Fibroblast of mammary gland (primary cell): ENCODE results near the gene ZBTB7C.

ENCODE experiments used
- DNase-seq: peaks from one replicate; pipeline ENCODE4 v3.0.0-alpha.2; 2010; ENCODE audit warnings: low read depth
- H3K4me3 ChIP-seq: 2 replicates; pipeline ENCODE4 v1.5.1; 2011; ENCODE audit warnings: low read depth, mild to moderate bottlenecking, low read length, moderate library complexity; ENCODE audit not compliant: control insufficient read depth
- TF ChIP-seq, protein P1 (sequence below): conservative IDR thresholded peaks from 2 replicates; pipeline ENCODE4 v1.5.1; 2011; ENCODE audit warnings: low read depth, low read length, inconsistent platforms; ENCODE audit not compliant: control insufficient read depth, insufficient read depth

Gene ZBTB7C

DNA sequence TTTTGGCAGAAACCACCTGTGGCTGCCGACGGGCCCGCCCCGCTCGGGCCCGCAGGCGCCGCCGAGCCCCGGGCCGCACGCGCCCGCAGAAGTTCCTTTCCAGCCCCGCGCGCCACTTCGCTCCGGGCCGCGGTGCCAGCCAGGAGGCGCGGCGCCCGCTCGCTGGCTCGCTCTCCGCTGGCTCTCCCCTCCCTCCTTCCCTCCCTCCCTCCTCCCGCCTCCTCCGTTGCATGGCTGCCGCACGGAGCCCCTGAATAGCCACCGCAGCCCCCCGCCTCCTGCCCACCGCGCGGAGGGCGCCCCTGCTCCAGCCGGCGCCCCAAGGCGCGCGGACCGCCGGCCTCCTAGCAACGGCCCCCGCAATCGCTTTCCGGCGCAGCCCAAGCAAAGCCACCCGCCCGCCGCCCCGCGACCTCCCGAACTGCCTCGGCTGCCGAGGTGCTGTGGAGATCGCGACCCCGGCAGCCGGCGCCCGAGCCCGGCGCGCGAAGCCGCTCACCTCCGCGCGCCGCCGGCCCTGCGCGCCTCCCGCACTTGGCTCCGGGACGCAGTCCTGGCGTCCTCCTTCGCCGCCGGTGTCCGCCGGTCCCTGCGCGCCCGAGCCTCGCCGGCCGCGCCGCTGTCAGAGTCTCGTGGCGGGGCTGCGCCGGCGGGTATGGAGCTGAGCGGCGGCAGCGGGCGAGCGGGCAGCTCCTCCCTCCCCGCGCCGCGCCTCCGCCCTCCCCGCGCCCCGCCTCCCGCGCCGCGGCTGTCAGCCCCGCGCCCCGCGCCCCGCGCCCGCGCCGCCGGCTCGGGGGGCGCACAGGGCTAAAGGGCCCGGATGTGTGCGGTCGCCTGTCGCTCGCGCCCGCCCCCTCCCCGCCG is at the start of gene ZBTB7C:
Gene ZBTB7C, minus strand, starts transcription at position 657 of the 864 bp plus-strand sequence.
- TF ChIP-seq, protein P1, sequence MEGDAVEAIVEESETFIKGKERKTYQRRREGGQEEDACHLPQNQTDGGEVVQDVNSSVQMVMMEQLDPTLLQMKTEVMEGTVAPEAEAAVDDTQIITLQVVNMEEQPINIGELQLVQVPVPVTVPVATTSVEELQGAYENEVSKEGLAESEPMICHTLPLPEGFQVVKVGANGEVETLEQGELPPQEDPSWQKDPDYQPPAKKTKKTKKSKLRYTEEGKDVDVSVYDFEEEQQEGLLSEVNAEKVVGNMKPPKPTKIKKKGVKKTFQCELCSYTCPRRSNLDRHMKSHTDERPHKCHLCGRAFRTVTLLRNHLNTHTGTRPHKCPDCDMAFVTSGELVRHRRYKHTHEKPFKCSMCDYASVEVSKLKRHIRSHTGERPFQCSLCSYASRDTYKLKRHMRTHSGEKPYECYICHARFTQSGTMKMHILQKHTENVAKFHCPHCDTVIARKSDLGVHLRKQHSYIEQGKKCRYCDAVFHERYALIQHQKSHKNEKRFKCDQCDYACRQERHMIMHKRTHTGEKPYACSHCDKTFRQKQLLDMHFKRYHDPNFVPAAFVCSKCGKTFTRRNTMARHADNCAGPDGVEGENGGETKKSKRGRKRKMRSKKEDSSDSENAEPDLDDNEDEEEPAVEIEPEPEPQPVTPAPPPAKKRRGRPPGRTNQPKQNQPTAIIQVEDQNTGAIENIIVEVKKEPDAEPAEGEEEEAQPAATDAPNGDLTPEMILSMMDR, result no peak

DNA sequence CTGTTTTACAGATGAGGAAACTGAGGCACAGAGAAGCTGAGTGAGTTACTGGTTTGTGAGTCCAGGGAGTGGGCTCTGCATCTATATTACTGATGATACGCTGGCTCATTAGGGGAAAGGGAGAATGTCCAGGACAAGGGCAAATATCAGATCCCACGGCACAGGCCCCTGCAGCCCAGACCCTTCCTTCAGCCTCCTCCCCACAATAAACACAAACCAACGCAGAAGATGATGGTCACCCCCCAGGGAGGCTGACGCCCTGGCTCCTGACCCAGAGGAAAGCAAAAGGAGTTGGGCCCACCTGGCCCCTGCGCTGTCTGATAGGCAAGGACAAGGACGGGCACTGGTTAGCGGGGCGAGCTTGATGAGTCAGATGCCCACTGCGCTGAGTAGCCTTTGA is 47.7 kb upstream of the ZBTB7C start:
- DNase-seq, result no peak
- TF ChIP-seq, protein P1, result no peak
- H3K4me3 ChIP-seq, result no peak overlapping the region

More for the DNA sequence above, at the start of gene ZBTB7C:
- no peak for DNase-seq
- H3K4me3 ChIP-seq, result peak within 1 kb of the TSS; percentile 64

DNA sequence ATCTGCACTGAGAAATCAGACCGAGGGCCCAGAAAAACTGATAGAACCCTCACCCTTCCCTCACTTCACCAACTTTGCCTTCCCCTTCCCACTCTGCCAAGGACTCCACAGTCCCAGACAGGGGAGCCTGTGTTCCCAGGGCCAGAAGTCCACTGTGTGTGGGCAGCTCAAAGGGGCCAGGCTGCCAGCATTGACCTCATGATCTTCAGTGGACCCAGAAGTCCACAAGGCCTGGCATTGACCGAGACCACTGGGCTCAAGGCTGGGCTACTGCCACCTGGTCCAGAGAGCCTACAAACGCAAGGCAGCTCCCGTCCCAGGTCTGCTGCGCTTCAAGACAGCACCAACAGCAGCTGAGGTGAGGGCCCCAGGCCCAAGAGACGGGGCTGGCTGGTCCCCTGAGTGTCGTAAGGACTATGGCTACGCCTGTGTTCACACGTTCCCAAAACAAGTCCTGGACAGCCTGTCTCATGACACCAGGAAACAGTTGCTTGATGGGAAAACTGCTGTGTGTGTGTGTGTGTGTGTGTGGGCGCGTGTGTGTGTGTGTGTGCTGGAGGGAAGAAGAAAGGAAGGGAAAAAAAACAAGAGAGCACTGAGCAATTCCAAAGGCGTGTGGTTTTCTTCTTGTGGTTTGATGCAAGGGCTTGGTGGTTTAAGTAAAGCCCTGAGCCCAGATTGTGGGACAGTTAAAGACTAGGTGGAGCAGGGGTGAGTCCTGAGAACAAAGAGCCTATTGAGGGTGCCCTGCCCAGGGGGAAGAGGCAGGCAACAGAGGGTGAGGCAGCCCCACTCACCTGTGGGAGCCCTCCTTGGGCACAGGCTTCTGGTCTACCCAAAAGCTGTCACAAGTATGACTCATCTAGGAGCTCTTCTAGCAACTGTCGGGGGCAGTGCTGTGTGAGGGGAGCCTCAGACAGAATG is 46.6 kb upstream of the ZBTB7C start:
- no peak overlapping the region for H3K4me3 ChIP-seq
- peak; percentile 87 for DNase-seq
- TF ChIP-seq, protein P1, result no peak

DNA sequence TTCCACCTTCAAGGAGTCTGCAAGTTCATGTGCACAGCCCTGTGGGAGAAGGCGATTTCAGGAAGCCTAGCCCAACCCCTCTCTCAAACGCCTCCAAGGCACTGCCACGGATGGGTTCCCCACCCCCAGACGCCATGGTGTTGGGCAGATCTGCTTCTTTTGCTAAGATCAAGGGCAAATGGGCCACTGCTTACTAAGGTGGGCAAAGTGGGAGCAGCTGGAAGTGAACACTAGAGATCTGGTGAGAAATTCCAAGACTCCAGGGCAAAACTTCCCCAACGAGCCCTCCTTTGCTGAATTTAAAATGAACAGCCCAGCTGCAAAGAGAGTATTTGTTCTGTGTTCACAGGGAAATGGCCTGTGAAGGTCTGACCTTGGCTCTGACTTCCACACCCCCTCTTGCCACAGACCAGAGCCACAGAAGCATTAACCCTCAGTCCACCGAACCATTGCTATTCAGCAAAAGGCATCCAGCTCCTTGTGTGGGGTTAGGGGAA is 45.1 kb upstream of the ZBTB7C start:
- DNase-seq, result no peak
- TF ChIP-seq, protein P1, result no peak
- no peak overlapping the region for H3K4me3 ChIP-seq

DNA sequence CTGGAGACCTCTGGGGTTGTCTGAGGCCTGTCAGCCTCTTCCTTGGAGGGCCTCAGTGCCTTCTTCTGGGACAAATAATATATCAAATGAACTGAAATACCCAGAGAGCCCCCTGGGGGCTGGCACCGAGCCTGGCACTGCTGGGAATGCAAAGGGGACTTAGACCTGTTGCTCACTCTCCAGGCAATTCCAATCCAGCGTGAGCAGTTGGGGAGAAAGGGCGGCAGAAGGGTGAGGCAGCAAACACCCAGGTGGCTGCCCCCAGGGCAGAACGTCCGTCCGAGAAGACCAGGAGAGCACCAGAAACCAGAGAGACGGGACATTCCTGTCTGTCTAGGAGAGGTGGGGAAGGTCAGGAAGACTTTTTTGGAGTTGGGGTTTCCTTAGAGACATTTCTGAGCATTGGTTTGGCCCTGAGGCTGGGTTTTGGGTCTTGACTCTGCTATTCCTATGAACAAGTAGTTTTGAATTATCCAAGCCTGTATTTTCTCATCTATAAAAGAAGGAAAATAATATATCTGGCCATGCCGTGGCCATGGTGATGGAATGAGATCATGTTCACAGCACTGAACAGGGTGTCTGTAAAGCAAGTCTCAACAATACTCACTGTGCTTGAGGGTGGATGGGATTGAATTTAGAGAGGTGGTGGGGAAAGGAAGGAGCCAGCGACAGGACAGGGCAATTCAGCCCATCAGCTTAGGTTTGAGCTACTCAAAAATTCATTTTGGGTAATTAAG is 44.3 kb upstream of the ZBTB7C start:
- TF ChIP-seq, protein P1, result no peak
- no peak for DNase-seq
- no peak overlapping the region for H3K4me3 ChIP-seq

DNA sequence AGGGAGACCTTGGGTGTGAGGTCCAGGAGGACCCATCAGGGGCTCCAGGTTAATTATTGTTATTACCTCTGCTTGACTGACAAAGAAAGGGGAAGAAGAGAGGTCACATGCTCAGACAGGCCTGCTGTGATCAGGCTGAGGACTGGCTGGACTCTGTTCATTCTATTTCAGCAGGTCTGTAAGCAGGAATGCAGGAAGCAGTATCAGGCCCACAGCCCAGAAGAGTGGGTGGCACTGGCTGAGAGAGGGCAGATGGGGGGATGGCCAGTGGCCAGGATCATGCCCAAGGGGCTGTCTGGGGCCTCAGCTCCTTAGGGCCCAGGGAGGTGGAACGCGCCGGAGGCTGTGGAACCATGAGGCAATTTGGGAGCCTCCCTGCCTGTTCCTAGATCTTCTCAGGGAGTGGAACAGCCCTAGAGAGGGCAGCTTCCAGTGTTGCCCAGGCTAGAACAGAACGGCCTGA is 43.7 kb upstream of the ZBTB7C start:
- no peak overlapping the region for H3K4me3 ChIP-seq
- TF ChIP-seq, protein P1, result no peak
- DNase-seq, result no peak
